Renal cortex interstitium (tissue), 11 donors: Measurements from ENCODE around the gene FCAR. TPM values are rescaled to one million over a fixed set of nuclear protein-coding genes. Genes with fewer than 3 reads are reported as not detected.
"Not testable (repeated sequence)": the region's sequence is repeated elsewhere in the genome, so short reads cannot be mapped to it uniquely, and the experiment has no call there.

Experiments used
- DNase-seq, 11 donors: peaks; one replicate each; pipeline ENCODE4 v3.0.0-alpha.2; 2013; ENCODE audit warnings: low read depth in 9 of 11, low spot score in 4 of 11; ENCODE audit errors: extremely low read depth in 1 of 11
- polyA plus RNA-seq, 3 donors: library from polyadenylated mRNA; unstranded; fragments of 120-200 nt; gene quantifications; one replicate each; pipeline ENCODE4 v1.2.1, GENCODE V29; 2013; ENCODE audit not compliant: insufficient read length in 3 of 3

FCAR gene
- polyA plus RNA-seq, 3 donors, result 0.14 to 0.68 (median 0.25) TPM

DNA sequence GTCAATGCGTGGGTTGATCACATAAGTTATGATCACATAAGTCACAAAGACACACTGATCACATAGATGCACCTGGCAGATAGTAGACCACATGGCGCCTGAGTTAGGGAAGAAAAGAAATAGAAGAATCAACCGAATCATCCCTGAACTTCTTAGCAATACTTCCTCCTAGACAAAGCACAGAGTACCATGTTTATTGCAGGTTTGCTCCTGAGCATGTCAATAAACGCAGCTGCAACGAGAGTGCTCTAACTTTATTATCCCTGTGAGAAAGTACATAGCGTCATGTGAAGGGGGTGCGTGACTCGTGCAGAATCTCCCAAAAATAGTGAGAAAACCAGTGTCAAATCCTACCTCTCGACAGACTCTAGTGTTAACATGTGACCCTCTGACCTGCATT, 49.2 kb downstream of the FCAR start:
- no peak for DNase-seq

DNA sequence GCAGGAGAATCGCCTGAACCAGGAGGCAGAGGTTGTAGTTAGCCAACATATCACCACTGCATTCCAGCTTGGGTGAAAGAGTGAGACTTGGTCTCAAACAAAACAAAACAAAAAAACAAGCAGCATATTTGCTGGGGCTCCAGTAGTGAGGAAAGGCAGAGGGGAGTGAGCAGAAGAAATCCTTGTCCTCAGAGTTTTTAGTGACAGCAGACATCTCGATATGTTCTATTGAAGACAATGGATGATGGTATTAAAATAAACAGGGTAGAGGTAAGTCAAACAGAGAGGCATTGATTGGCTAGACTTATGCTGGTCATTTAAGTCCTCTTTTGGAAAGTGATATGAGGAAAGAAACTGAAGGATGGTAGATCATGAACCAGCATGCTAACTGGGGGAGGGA, 54.3 kb downstream of the FCAR start:
- DNase-seq, result no peak

DNA sequence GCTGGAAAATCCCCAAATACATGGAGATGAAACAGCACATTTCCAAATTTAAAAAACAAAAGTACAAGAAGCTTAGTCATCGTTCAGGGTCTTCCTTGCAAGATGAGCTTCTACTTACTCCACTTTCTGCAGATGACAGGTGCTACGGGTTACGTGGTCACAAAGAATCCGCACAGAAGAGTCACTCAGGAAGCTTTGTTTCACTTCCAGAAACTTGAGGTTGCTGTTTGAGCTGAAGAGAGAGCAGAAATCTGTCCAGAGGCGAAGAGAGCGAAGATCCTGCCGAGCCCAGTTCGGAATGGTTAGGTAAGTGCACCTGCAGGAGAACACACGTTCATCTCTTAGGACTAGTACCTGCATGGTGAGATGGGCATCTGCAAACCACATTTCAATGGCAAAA, 63.9 kb downstream of the FCAR start:
- no peak for DNase-seq

DNA sequence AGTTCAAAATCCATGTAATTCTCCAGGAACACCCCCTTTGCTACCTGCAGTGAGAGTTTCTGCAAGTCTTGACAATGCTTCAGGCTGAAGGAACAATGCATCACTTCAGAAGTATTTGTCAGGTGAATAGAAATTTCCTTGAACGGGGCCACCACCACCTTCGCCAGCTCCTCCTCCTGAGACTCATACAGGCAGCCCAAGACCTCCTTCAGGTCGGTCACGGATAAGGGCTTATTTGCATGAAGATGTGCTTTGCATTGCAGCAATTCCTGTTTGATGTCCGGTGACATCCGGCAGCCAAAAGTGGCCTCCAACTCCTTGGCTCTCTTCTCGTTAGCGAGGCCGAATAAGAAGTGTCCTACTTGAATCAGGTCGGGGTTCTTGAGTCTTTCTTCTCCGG, 64.9 kb downstream of the FCAR start:
- no peak for DNase-seq

DNA sequence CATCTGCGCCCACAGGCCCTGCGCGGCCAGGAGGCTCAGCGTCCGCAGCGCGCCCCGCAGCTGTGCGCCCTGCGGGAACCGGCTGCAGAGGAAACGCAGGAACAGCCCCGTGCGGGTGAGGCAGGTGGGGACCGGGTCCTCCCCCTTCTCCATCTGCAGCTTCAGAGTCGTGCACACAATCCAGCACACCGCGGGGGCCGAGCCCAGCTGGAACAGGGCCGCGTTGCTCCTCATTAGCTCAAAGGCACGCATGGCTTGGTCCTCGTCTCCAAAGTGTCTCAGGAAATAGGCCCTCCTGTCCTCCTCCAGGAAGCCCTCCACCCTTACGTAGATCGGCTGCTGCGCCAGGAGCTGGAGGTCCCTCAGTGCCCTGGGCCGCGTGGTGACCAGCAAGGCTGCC, 65.5 kb downstream of the FCAR start:
- not testable (repeated sequence) for DNase-seq

Other genes starting within 250 kb of the FCAR start
- gene LILRB1, start 243.8 kb upstream of the FCAR start, polyA plus RNA-seq, result 1 to 10 TPM in 2 of 3 donors, under 1 TPM in 1; 0.73 to 1.6 (median 1.0) TPM
- gene LILRB4, start 211.2 kb upstream of the FCAR start, polyA plus RNA-seq, result 1 to 10 TPM in 1 of 3 donors, under 1 TPM in 2; 0.61 to 1.7 (median 0.95) TPM
- gene KIR3DL3, start 149.8 kb upstream of the FCAR start, polyA plus RNA-seq, result not detected
- gene KIR2DL3, start 135.7 kb upstream of the FCAR start, polyA plus RNA-seq, result not detected
- gene KIR2DL1, start 104.4 kb upstream of the FCAR start, polyA plus RNA-seq, result under 1 TPM in 1 of 3 donors, not detected in 2; 0.12 TPM
- not detected for gene KIR2DL4, start 70.6 kb upstream of the FCAR start, polyA plus RNA-seq
- gene KIR3DL1, start 57.8 kb upstream of the FCAR start, polyA plus RNA-seq, result not detected
- not detected for gene KIR2DS4, start 41.6 kb upstream of the FCAR start, polyA plus RNA-seq
- gene KIR3DL2, start 23.8 kb upstream of the FCAR start, polyA plus RNA-seq, result not detected
- under 1 TPM in 2 of 3 donors, not detected in 1; 0.09 to 0.14 TPM for gene NCR1, start 31.9 kb downstream of the FCAR start, polyA plus RNA-seq
- not detected for gene NLRP7, start 73.3 kb downstream of the FCAR start, polyA plus RNA-seq
- gene NLRP2, start 92.1 kb downstream of the FCAR start, polyA plus RNA-seq, result 10 to 100 TPM in 2 of 3 donors, 1 to 10 TPM in 1; 6.4 to 22.0 (median 17.9) TPM
- under 1 TPM; 0.37 to 0.68 (median 0.39) TPM for gene GP6, start 164.0 kb downstream of the FCAR start, polyA plus RNA-seq
- gene RDH13, start 188.9 kb downstream of the FCAR start, polyA plus RNA-seq, result 10 to 100 TPM; 13.6 to 27.1 (median 15.9) TPM
- gene EPS8L1, start 201.6 kb downstream of the FCAR start, polyA plus RNA-seq, result 10 to 100 TPM; 48.0 to 77.9 (median 61.6) TPM
- gene PPP1R12C, start 243.4 kb downstream of the FCAR start, polyA plus RNA-seq, result 100 to 1,000 TPM in 1 of 3 donors, 10 to 100 TPM in 2; 66.4 to 116 (median 95.8) TPM